Measurements from ENCODE around the gene PXDC1. TPM values are rescaled to one million over a fixed set of nuclear protein-coding genes. Genes with fewer than 3 reads are reported as not detected.

The PXDC1 gene
- total and polyA plus RNA-seq, 2 experiments from 2014 or later: 1.2 to 1.8 TPM

GRCh38 chr6:3771407-3772011 lies 20.0 kb upstream of the PXDC1 start (continued):
- TF ChIP-seq, protein P1, sequence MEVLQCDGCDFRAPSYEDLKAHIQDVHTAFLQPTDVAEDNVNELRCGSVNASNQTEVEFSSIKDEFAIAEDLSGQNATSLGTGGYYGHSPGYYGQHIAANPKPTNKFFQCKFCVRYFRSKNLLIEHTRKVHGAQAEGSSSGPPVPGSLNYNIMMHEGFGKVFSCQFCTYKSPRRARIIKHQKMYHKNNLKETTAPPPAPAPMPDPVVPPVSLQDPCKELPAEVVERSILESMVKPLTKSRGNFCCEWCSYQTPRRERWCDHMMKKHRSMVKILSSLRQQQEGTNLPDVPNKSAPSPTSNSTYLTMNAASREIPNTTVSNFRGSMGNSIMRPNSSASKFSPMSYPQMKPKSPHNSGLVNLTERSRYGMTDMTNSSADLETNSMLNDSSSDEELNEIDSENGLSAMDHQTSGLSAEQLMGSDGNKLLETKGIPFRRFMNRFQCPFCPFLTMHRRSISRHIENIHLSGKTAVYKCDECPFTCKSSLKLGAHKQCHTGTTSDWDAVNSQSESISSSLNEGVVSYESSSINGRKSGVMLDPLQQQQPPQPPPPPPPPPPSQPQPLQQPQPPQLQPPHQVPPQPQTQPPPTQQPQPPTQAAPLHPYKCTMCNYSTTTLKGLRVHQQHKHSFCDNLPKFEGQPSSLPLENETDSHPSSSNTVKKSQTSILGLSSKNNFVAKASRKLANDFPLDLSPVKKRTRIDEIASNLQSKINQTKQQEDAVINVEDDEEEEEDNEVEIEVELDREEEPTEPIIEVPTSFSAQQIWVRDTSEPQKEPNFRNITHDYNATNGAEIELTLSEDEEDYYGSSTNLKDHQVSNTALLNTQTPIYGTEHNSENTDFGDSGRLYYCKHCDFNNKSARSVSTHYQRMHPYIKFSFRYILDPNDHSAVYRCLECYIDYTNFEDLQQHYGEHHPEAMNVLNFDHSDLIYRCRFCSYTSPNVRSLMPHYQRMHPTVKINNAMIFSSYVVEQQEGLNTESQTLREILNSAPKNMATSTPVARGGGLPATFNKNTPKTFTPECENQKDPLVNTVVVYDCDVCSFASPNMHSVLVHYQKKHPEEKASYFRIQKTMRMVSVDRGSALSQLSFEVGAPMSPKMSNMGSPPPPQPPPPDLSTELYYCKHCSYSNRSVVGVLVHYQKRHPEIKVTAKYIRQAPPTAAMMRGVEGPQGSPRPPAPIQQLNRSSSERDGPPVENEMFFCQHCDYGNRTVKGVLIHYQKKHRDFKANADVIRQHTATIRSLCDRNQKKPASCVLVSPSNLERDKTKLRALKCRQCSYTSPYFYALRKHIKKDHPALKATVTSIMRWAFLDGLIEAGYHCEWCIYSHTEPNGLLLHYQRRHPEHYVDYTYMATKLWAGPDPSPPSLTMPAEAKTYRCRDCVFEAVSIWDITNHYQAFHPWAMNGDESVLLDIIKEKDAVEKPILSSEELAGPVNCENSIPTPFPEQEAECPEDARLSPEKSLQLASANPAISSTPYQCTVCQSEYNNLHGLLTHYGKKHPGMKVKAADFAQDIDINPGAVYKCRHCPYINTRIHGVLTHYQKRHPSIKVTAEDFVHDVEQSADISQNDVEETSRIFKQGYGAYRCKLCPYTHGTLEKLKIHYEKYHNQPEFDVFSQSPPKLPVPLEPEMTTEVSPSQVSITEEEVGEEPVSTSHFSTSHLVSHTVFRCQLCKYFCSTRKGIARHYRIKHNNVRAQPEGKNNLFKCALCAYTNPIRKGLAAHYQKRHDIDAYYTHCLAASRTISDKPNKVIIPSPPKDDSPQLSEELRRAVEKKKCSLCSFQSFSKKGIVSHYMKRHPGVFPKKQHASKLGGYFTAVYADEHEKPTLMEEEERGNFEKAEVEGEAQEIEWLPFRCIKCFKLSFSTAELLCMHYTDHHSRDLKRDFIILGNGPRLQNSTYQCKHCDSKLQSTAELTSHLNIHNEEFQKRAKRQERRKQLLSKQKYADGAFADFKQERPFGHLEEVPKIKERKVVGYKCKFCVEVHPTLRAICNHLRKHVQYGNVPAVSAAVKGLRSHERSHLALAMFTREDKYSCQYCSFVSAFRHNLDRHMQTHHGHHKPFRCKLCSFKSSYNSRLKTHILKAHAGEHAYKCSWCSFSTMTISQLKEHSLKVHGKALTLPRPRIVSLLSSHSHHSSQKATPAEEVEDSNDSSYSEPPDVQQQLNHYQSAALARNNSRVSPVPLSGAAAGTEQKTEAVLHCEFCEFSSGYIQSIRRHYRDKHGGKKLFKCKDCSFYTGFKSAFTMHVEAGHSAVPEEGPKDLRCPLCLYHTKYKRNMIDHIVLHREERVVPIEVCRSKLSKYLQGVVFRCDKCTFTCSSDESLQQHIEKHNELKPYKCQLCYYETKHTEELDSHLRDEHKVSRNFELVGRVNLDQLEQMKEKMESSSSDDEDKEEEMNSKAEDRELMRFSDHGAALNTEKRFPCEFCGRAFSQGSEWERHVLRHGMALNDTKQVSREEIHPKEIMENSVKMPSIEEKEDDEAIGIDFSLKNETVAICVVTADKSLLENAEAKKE (CRISPR knock-in tag; IDR thresholded peaks at IDR 0.05): no peak
- no peak for TF ChIP-seq EZH2 (IDR thresholded peaks at IDR 0.05; ENCODE audit: low read depth, unreplicated experiment)

DNA sequence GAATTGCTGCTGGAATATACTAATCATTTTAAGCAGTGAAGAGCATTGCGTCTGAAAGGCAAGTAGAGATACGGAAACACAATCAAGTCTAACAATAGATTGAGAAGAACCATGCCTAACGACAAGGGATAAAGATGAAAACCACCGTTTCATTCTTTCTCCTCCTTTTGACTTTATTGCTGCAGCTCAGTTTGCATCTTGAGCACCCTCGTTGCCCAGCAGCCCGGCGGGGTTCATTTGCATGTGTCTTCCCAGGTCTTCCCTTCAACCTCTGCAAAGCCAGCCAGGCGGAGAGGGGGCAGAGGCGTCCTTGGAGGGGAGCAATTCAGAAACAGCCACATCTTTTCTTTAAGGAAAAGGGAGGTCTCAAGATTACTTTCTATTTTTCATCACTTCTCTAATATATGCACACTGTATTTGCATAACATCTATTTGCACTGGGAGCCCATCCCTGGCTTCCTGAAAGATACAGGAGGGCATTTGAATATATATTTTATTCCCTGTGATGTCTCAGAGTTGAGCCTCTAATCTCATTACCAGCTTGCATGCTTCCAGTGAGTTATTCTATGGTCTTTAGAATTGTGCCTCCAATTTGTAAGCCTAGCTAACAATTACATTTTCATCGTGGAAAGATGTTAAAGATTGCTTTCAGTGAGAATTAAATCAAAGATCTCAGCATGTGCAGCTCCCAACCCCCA lies 18.7 kb upstream of the PXDC1 start:
- ATAC-seq (peak; percentile 73), DNase-seq (ENCODE audit: low spot score) (peak; percentile 55)
- H3K27me3 ChIP-seq (ENCODE audit: insufficient read depth): 0 out of 2 replicates have a peak, but pooled peaks cover 8% of the 10 kb centered on the region
- H3F3A ChIP-seq (replicated peaks; ENCODE audit: low read depth): no peaks in the 10 kb centered on the region
- H3K9me2 ChIP-seq (ENCODE audit: insufficient read depth): peaks cover 13% of the 10 kb centered on the region; the same call in 1 of the 2 replicates
- peaks cover 4% of the 10 kb centered on the region; the same call in 2 of the 3 replicates for H3K9me3 Mint-ChIP-seq
- H3K27ac ChIP-seq (ENCODE audit: low read depth): no peak overlapping the region
- no peak overlapping the region for H3K4me3 ChIP-seq
- H2AFZ ChIP-seq: no peak overlapping the region
- peaks cover 22% of the 10 kb centered on the region for H3K4me1 Mint-ChIP-seq
- H3K36me3 ChIP-seq (ENCODE audit: insufficient read depth): no peaks in the 10 kb centered on the region
- H3K4me2 ChIP-seq: 0 out of 2 replicates have a peak overlapping the region, but pooled peaks have one; percentile 8
- H3K27me3 Mint-ChIP-seq (ENCODE audit: insufficient read depth, low read depth, poor library complexity): peaks cover 12% of the 10 kb centered on the region
- no peak for TF ChIP-seq CTCF (conservative IDR thresholded peaks at IDR 0.05; ENCODE audit: low read depth in 2 of 2)
- H3K27ac Mint-ChIP-seq: no peak overlapping the region
- no peaks in the 10 kb centered on the region for H3K36me3 Mint-ChIP-seq (ENCODE audit: low read depth)
- no peaks in the 10 kb centered on the region for H3K79me2 ChIP-seq (replicated peaks; ENCODE audit: insufficient read depth)
- H3K4me1 ChIP-seq (ENCODE audit: insufficient read depth): peaks cover 19% of the 10 kb centered on the region
- H4K20me1 ChIP-seq (replicated peaks; ENCODE audit: insufficient read depth): no peaks in the 10 kb centered on the region; the same call in 1 of the 2 replicates
- H3K4me3 Mint-ChIP-seq: no peak overlapping the region
